ENCODE measurements around the gene CWF19L1.

DNA sequence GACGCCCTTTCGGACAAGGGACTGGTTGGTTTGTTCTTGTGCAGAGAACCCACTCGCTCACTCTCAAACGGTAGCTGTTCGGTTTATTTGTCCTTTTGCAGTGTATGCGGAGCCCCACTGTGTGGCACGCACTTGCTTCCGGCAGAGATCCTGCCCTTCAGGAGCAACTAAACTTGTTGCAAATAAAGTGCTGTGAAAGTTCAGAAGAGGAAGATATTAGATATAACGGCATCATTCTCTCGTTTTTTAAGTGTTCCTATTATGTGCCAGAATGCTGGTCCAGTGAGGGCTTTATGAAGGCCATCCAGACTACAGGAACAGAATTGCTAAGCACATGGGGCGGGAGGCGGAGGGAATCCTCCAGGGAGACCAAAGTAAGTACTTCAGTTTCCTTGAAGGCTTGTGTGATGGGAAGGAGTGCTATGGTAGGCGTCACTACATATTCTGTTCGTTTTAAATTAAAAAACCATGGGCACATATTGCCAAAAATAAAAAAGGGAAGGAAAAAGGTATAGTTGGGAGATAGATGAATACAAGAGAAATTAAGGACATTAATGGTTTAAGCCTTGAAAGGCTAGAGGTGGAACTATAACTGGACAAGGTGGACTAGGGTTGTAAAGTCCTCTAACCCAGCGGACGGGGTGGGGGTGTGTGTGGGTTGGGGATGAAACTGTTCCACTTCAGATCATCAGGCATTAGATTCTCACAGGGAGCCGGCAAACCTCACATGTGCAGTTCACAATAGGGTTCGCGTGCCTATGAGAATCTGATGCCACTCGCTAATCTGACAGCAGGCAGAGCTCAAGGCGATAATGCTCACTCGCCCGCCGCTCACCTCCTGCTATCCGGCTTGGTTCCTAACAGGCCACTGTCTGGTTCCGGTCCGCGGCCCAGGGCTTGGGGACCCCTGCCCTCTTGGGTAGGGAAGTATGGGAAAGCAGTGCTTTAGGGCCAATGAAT is 80.9 kb downstream of the CWF19L1 start:
- TF ChIP-seq POLR2A (IDR thresholded peaks at IDR 0.05), result no peak
- TF ChIP-seq, protein P1, sequence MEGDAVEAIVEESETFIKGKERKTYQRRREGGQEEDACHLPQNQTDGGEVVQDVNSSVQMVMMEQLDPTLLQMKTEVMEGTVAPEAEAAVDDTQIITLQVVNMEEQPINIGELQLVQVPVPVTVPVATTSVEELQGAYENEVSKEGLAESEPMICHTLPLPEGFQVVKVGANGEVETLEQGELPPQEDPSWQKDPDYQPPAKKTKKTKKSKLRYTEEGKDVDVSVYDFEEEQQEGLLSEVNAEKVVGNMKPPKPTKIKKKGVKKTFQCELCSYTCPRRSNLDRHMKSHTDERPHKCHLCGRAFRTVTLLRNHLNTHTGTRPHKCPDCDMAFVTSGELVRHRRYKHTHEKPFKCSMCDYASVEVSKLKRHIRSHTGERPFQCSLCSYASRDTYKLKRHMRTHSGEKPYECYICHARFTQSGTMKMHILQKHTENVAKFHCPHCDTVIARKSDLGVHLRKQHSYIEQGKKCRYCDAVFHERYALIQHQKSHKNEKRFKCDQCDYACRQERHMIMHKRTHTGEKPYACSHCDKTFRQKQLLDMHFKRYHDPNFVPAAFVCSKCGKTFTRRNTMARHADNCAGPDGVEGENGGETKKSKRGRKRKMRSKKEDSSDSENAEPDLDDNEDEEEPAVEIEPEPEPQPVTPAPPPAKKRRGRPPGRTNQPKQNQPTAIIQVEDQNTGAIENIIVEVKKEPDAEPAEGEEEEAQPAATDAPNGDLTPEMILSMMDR (IDR thresholded peaks at IDR 0.05), result no peak

All from testis (tissue), 2 donors.